SU-DHL-6 (cell line): Measurements from ENCODE around the gene UGT2A1.

ENCODE experiments used
- CTCF ChIP-seq: fragments of 200-600 bp; sonication (generic); IDR thresholded peaks from one replicate; pipeline ENCODE4 v1.5.1; 2017; ENCODE audit warnings: antibody characterized with exemption, mild to moderate bottlenecking, low read length, moderate library complexity; ENCODE audit not compliant: insufficient read depth, poor library complexity, severe bottlenecking
- EZH2phosphoT487 ChIP-seq: fragments of 200-600 bp; sonication (generic), shearing (Covaris generic); conservative IDR thresholded peaks from 2 replicates; pipeline ENCODE4 v1.6.1; 2018; ENCODE audit warnings: mild to moderate bottlenecking, antibody characterized with exemption, low read length, moderate library complexity, mixed read lengths

GRCh38 chr4:69576251-69576877, 76.7 kb downstream of the UGT2A1 start:
- TF ChIP-seq EZH2phosphoT487 (no peak), CTCF (no peak)
